HEK293 (cell line): ENCODE results near the gene SELPLG.
A peak's percentile ranks its signal among the peaks of the same experiment; 100 is the strongest.

ENCODE experiments used
- CTCF ChIA-PET: fragments of 350-600 bp; formaldehyde crosslinking; extraction: SDS; loops from one replicate; lab custom pipeline; 2021; ENCODE audit warnings: antibody characterized with exemption; lab: Yijun Ruan, JAX
- POLR2A ChIA-PET: fragments of 300-600 bp; formaldehyde crosslinking; extraction: SDS; loops from one replicate; lab custom pipeline; 2020; ENCODE audit warnings: antibody characterized with exemption, inconsistent platforms; lab: Yijun Ruan, JAX
- H3K27ac ChIP-seq: fragments of 200-500 bp; sonication (Bioruptor generic); 2 replicates; pipeline ENCODE4 v1.5.1; 2014; ENCODE audit warnings: low read depth, low read length, control low read depth, inconsistent platforms; ENCODE audit errors: extremely low read depth
- H3K36me3 ChIP-seq, 2 experiments: fragments of 200-500 bp in 1 of 2; sonication (Bioruptor generic) in 1 of 2; 1 replicate in 1 of 2; 2 replicates in 1 of 2; pipeline ENCODE4 v1.5.1; 2014 to 2017; ENCODE audit warnings: inconsistent platforms in 2 of 2, low read length in 2 of 2; ENCODE audit not compliant: control insufficient read depth in 2 of 2, insufficient read depth in 1 of 2
- H3K4me1 ChIP-seq: fragments of 200-500 bp; sonication (Bioruptor generic); 2 replicates; pipeline ENCODE4 v1.5.1; 2014; ENCODE audit warnings: mild to moderate bottlenecking, low read length, inconsistent platforms; ENCODE audit not compliant: control insufficient read depth, insufficient read depth
- H3K4me3 ChIP-seq: 2 replicates; pipeline ENCODE4 v1.5.1; 2011; ENCODE audit warnings: low read depth, mild to moderate bottlenecking, control low read depth, low read length, moderate library complexity
- H3K9me3 ChIP-seq: fragments of 200-500 bp; sonication (Bioruptor generic); 2 replicates; pipeline ENCODE4 v1.5.1; 2014; ENCODE audit warnings: low read depth, low read length, inconsistent platforms; ENCODE audit not compliant: control insufficient read depth, insufficient read depth
- BCL11A ChIP-seq: fragments of 450-650 bp; formaldehyde crosslinking; IDR thresholded peaks from 2 replicates; pipeline ENCODE4 v1.5.1; 2016; ENCODE audit warnings: low read depth, missing biosample characterization, missing genetic modification characterization
- EGR2 ChIP-seq: fragments of 450-650 bp; formaldehyde crosslinking; IDR thresholded peaks from 2 replicates; pipeline ENCODE4 v1.5.1; 2016; ENCODE audit warnings: low read depth, missing biosample characterization, missing genetic modification characterization
- GLIS1 ChIP-seq: fragments of 450-650 bp; formaldehyde crosslinking; IDR thresholded peaks from 2 replicates; pipeline ENCODE4 v1.5.1; 2016; ENCODE audit warnings: missing biosample characterization, missing genetic modification characterization
- IKZF3 ChIP-seq: fragments of 450-650 bp; IDR thresholded peaks from 2 replicates; pipeline ENCODE4 v1.5.0; 2018; ENCODE audit warnings: missing biosample characterization, mild to moderate bottlenecking, missing genetic modification characterization, moderate library complexity
- KLF7 ChIP-seq: fragments of 450-650 bp; formaldehyde crosslinking; IDR thresholded peaks from 2 replicates; pipeline ENCODE4 v1.5.1; 2016; ENCODE audit warnings: missing biosample characterization, missing genetic modification characterization, borderline replicate concordance
- ZFP37 ChIP-seq: fragments of 450-650 bp; formaldehyde crosslinking; IDR thresholded peaks from 2 replicates; pipeline ENCODE4 v1.5.1; 2016; ENCODE audit warnings: missing biosample characterization, missing genetic modification characterization
- ZIC2 ChIP-seq: fragments of 450-650 bp; formaldehyde crosslinking; IDR thresholded peaks from 2 replicates; pipeline ENCODE4 v1.5.1; 2016; ENCODE audit warnings: missing biosample characterization, missing genetic modification characterization
- ZNF2 ChIP-seq: fragments of 450-650 bp; formaldehyde crosslinking; IDR thresholded peaks from 2 replicates; pipeline ENCODE4 v1.5.1; 2016; ENCODE audit warnings: missing biosample characterization, missing genetic modification characterization
- ZNF239 ChIP-seq: fragments of 450-650 bp; formaldehyde crosslinking; IDR thresholded peaks from 2 replicates; pipeline ENCODE4 v1.5.1; 2016; ENCODE audit warnings: missing biosample characterization, missing genetic modification characterization
- ZNF248 ChIP-seq: fragments of 450-650 bp; formaldehyde crosslinking; IDR thresholded peaks from 2 replicates; pipeline ENCODE4 v1.5.1; 2017; ENCODE audit warnings: missing biosample characterization, missing genetic modification characterization
- ZNF292 ChIP-seq: fragments of 450-650 bp; formaldehyde crosslinking; IDR thresholded peaks from 2 replicates; pipeline ENCODE4 v1.5.1; 2016; ENCODE audit warnings: low read depth, missing biosample characterization, missing genetic modification characterization, borderline replicate concordance
- ZNF311 ChIP-seq: fragments of 450-650 bp; formaldehyde crosslinking; IDR thresholded peaks from 2 replicates; pipeline ENCODE4 v1.5.1; 2017; ENCODE audit warnings: missing biosample characterization, missing genetic modification characterization, borderline replicate concordance
- ZNF394 ChIP-seq: fragments of 450-650 bp; formaldehyde crosslinking; IDR thresholded peaks from 2 replicates; pipeline ENCODE4 v1.5.1; 2016; ENCODE audit warnings: missing biosample characterization, missing genetic modification characterization, mild to moderate bottlenecking, moderate library complexity, borderline replicate concordance
- ZNF48 ChIP-seq: fragments of 450-650 bp; formaldehyde crosslinking; IDR thresholded peaks from 2 replicates; pipeline ENCODE4 v1.5.1; 2016; ENCODE audit warnings: missing biosample characterization, missing genetic modification characterization
- ZNF514 ChIP-seq: fragments of 450-650 bp; formaldehyde crosslinking; IDR thresholded peaks from 2 replicates; pipeline ENCODE4 v1.5.1; 2016; ENCODE audit warnings: missing biosample characterization, missing genetic modification characterization
- ZNF561 ChIP-seq: fragments of 450-650 bp; IDR thresholded peaks from 2 replicates; pipeline ENCODE4 v1.5.1; 2018; ENCODE audit warnings: missing biosample characterization, missing genetic modification characterization, borderline replicate concordance
- ZNF571 ChIP-seq: fragments of 450-650 bp; formaldehyde crosslinking; IDR thresholded peaks from 2 replicates; pipeline ENCODE4 v1.5.0; 2017; ENCODE audit warnings: missing biosample characterization, missing genetic modification characterization
- ZNF596 ChIP-seq: fragments of 450-650 bp; IDR thresholded peaks from 2 replicates; pipeline ENCODE4 v1.5.0; 2018; ENCODE audit warnings: missing biosample characterization, mild to moderate bottlenecking, missing genetic modification characterization, moderate library complexity
- ZNF610 ChIP-seq: fragments of 450-650 bp; formaldehyde crosslinking; IDR thresholded peaks from 2 replicates; pipeline ENCODE4 v1.5.1; 2016; ENCODE audit warnings: missing biosample characterization, missing genetic modification characterization, borderline replicate concordance
- ZNF626 ChIP-seq: fragments of 450-650 bp; sonication (Bioruptor Pico); formaldehyde crosslinking; IDR thresholded peaks from 2 replicates; pipeline ENCODE4 v1.5.1; 2018; ENCODE audit warnings: missing biosample characterization, missing genetic modification characterization, inconsistent platforms
- ZNF777 ChIP-seq: fragments of 450-650 bp; formaldehyde crosslinking; IDR thresholded peaks from 2 replicates; pipeline ENCODE4 v1.5.1; 2017; ENCODE audit warnings: missing biosample characterization, missing genetic modification characterization, borderline replicate concordance
- TF ChIP-seq, protein P1 (sequence below): fragments of 450-650 bp; formaldehyde crosslinking; IDR thresholded peaks from 2 replicates; pipeline ENCODE4 v1.5.1; 2016; ENCODE audit warnings: missing biosample characterization, missing genetic modification characterization
- TF ChIP-seq, protein P2 (sequence below): fragments of 450-650 bp; formaldehyde crosslinking; IDR thresholded peaks from 2 replicates; pipeline ENCODE4 v1.5.1; 2017; ENCODE audit warnings: missing biosample characterization, missing genetic modification characterization
- TF ChIP-seq, protein P3 (sequence below): fragments of 450-650 bp; formaldehyde crosslinking; IDR thresholded peaks from 2 replicates; pipeline ENCODE4 v1.5.1; 2016; ENCODE audit warnings: missing biosample characterization, missing genetic modification characterization, low read depth
- TF ChIP-seq, protein P4 (sequence below): fragments of 450-650 bp; formaldehyde crosslinking; IDR thresholded peaks from 2 replicates; pipeline ENCODE4 v1.5.1; 2016; ENCODE audit warnings: missing biosample characterization, missing genetic modification characterization

The SELPLG gene

DNA sequence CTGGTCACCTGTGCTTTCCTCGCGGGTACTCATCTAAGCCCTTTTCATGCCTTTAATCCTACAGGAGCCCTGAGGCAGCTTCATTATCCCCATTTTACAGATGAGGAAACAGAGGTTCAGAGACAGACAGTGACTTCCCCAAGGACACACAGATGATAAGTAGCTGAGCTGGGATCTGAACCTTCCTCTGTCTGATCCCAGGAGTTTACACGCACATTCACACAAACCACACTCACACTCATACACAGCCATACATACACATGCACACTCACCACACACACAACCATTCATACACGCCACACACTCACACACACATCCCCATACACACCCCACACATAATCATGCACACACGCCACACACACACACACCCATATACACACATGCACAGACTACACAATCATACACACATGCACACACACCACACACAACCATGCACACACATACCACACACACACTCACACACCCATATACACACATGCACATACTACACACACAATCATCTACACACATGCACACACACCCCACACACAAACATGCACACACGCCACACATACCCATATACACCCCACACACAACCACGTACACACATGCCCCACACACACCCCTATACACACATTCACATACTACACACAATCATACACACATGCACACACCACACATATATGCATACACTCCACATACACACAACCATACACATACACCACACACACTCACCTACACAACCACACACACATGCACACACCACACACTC is 38.6 kb downstream of the SELPLG start (continued):
- TF ChIP-seq KLF7 (tag by site-specific recombination) (no peak), ZNF571 (no peak; the same call in 1 of the 2 replicates), ZNF610 (tag by site-specific recombination) (no peak), ZNF311 (tag by site-specific recombination) (peak; percentile 54; the same call in 1 of the 2 replicates), ZNF48 (tag by site-specific recombination) (no peak), ZNF394 (tag by site-specific recombination) (no peak), ZNF596 (no peak), ZNF248 (tag by site-specific recombination) (0 out of 2 replicates have a peak, but pooled peaks have one; percentile 49), ZFP37 (tag by site-specific recombination) (no peak)
- TF ChIP-seq, protein P1, sequence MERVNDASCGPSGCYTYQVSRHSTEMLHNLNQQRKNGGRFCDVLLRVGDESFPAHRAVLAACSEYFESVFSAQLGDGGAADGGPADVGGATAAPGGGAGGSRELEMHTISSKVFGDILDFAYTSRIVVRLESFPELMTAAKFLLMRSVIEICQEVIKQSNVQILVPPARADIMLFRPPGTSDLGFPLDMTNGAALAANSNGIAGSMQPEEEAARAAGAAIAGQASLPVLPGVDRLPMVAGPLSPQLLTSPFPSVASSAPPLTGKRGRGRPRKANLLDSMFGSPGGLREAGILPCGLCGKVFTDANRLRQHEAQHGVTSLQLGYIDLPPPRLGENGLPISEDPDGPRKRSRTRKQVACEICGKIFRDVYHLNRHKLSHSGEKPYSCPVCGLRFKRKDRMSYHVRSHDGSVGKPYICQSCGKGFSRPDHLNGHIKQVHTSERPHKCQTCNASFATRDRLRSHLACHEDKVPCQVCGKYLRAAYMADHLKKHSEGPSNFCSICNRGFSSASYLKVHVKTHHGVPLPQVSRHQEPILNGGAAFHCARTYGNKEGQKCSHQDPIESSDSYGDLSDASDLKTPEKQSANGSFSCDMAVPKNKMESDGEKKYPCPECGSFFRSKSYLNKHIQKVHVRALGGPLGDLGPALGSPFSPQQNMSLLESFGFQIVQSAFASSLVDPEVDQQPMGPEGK (tag by site-specific recombination), result no peak
- TF ChIP-seq, protein P2, sequence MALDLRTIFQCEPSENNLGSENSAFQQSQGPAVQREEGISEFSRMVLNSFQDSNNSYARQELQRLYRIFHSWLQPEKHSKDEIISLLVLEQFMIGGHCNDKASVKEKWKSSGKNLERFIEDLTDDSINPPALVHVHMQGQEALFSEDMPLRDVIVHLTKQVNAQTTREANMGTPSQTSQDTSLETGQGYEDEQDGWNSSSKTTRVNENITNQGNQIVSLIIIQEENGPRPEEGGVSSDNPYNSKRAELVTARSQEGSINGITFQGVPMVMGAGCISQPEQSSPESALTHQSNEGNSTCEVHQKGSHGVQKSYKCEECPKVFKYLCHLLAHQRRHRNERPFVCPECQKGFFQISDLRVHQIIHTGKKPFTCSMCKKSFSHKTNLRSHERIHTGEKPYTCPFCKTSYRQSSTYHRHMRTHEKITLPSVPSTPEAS (tag by site-specific recombination), result peak; percentile 95

DNA sequence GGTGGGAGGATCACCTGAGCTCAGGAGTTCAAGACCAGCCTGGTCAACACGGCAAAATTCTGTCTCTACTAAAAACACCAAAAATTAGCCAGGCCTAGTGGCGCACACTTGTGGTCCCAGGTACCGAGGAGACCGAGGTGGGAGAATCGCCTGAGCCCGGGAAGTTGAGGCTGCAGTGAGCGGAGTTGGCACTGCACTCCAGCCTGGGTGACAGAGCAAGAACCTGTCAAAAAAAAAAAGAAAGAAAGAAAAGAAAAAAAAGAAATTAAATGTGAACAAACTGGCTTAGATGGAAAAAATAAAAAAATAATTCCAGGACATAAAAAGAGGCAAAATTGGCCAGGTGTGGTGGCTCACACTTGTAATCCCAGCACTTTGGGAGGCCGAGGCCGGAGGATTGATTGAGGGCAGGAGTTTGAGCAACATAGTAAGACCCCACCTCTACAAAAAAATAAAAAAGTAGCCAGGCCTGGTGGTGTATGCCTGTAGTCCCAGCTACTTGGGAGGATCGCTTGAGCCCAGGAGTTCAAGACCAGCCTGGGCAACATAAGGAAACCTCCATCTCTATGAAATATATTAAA is 39.3 kb downstream of the SELPLG start:
- Histone ChIP-seq H3K27ac (no peak overlapping the region), H3K9me3 (no peaks in the 10 kb centered on the region), H3K36me3 (no peaks in the 10 kb centered on the region), H3K4me1 (no peaks in the 10 kb centered on the region), H3K4me3 (no peak overlapping the region)
- ChIA-PET POLR2A (no interaction called here), CTCF (interaction anchor here (0.7 to 3.5 kb wide), 4 partner anchors 16 to 75 kb away, joined by 3 to 15 read pairs (median 5); no protein-coding TSS in a partner anchor)
- TF ChIP-seq GLIS1 (no peak), ZNF514 (tag by site-specific recombination) (no peak), ZNF777 (tag by site-specific recombination) (no peak), ZNF561 (no peak), ZNF626 (tag by site-specific recombination) (no peak), ZNF2 (tag by site-specific recombination) (no peak)

DNA sequence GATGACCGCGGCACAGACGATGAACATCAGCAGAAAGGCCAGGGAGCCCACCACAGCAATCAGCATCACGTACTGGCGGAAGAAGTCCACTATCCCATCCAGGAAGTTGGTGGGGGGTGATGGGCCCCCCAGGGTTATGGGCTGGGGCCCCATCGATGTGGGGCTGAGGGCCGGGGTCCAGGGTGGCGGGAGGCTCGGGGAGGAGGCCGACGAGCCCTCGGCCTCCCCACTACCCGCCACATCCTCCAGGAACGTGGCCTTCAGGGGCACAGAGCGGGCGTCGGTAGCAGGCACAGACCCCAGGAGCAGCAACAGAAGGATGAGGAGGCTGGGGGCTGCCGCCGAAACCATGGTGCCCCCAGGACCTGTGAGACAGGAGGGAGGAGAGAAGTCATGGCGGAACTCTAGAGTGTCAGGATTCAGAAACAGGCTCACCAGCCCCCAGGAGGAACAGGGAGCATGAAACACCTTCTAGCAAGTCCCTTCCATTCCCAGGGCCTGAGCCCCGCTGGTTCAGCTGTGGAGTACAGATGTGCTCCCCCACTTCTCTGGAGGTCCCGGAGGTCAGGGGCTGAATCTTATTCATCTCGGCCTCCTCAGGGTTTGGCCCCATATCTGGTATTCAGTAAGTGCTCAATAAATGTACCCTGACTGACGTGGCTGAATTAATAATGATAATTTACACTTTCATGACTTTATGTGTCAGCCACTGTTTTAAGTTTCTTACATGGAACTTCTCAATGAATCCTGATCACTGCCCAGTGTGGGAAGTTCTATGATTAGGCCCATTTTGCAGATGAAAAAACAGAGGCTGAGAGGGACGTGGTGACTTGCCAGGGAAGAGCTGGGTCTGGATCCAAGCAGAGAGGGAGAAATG is 41.4 kb downstream of the SELPLG start:
- ChIA-PET CTCF (interaction anchor here (1.2 to 1.8 kb wide), 2 partner anchors 28 to 211 kb away, joined by 3 to 4 read pairs; no protein-coding TSS in a partner anchor), POLR2A (no interaction called here)
- no peak overlapping the region for H3K27ac ChIP-seq
- TF ChIP-seq IKZF3 (tag by site-specific recombination) (no peak), ZNF292 (no peak), BCL11A (no peak), EGR2 (tag by site-specific recombination) (no peak), ZNF239 (tag by site-specific recombination) (no peak), ZNF48 (tag by site-specific recombination) (no peak), GLIS1 (no peak), ZIC2 (tag by site-specific recombination) (no peak)
- TF ChIP-seq, protein P3, sequence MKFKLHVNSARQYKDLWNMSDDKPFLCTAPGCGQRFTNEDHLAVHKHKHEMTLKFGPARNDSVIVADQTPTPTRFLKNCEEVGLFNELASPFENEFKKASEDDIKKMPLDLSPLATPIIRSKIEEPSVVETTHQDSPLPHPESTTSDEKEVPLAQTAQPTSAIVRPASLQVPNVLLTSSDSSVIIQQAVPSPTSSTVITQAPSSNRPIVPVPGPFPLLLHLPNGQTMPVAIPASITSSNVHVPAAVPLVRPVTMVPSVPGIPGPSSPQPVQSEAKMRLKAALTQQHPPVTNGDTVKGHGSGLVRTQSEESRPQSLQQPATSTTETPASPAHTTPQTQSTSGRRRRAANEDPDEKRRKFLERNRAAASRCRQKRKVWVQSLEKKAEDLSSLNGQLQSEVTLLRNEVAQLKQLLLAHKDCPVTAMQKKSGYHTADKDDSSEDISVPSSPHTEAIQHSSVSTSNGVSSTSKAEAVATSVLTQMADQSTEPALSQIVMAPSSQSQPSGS, result no peak
- TF ChIP-seq, protein P4, sequence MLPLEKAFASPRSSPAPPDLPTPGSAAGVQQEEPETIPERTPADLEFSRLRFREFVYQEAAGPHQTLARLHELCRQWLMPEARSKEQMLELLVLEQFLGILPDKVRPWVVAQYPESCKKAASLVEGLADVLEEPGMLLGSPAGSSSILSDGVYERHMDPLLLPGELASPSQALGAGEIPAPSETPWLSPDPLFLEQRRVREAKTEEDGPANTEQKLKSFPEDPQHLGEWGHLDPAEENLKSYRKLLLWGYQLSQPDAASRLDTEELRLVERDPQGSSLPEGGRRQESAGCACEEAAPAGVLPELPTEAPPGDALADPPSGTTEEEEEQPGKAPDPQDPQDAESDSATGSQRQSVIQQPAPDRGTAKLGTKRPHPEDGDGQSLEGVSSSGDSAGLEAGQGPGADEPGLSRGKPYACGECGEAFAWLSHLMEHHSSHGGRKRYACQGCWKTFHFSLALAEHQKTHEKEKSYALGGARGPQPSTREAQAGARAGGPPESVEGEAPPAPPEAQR (tag by site-specific recombination), result no peak

More for the DNA sequence above, 41.4 kb downstream of the SELPLG start:
- Histone ChIP-seq H3K9me3 (no peaks in the 10 kb centered on the region), H3K36me3 (no peaks in the 10 kb centered on the region), H3K4me1 (no peaks in the 10 kb centered on the region), H3K4me3 (no peak overlapping the region)
